ENCODE results near the gene DPM3.
"Not testable (repeated sequence)": the region's sequence is repeated elsewhere in the genome, so short reads cannot be mapped to it uniquely, and the experiment has no call there.

DPM3 gene

DNA sequence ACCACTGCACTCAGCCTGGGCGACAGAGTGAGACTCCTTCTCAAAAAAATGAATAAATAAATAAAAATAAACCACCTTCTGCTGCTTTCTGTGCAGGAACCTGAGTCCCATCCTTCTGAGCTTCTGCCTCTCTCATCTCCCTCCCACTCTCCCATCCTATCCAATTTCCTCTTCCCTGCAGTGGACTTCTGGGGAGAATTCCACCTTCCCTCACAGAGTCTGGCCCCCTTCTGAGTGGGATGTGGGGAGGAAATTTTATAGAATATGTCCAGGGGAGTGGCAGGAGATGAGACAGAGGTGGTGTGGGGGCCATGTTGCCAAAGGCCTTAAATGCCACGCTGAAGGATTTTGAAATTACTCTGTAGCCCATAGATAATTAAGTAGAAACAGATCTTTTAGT, 18.0 kb downstream of the DPM3 start:
- TF ChIP-seq, protein P1, sequence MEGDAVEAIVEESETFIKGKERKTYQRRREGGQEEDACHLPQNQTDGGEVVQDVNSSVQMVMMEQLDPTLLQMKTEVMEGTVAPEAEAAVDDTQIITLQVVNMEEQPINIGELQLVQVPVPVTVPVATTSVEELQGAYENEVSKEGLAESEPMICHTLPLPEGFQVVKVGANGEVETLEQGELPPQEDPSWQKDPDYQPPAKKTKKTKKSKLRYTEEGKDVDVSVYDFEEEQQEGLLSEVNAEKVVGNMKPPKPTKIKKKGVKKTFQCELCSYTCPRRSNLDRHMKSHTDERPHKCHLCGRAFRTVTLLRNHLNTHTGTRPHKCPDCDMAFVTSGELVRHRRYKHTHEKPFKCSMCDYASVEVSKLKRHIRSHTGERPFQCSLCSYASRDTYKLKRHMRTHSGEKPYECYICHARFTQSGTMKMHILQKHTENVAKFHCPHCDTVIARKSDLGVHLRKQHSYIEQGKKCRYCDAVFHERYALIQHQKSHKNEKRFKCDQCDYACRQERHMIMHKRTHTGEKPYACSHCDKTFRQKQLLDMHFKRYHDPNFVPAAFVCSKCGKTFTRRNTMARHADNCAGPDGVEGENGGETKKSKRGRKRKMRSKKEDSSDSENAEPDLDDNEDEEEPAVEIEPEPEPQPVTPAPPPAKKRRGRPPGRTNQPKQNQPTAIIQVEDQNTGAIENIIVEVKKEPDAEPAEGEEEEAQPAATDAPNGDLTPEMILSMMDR (IDR thresholded peaks at IDR 0.05; ENCODE audit: poor library complexity, severe bottlenecking): no peak
- DNase-seq (ENCODE audit: low spot score): no peak
- ATAC-seq (ENCODE audit: low read depth): no peak
- H3K4me1 ChIP-seq (ENCODE audit: insufficient read depth, poor library complexity, severe bottlenecking): peaks cover 38% of the 10 kb centered on the region
- no peak overlapping the region for H3K27ac ChIP-seq (ENCODE audit: poor library complexity, severe bottlenecking)
- H3K36me3 ChIP-seq (ENCODE audit: low read depth): no peaks in the 10 kb centered on the region
- no peaks in the 10 kb centered on the region for H3K9me3 ChIP-seq (ENCODE audit: severe bottlenecking)
- no peak overlapping the region for H3K4me3 ChIP-seq (ENCODE audit: severe bottlenecking)
- no peaks in the 10 kb centered on the region for H3K27me3 ChIP-seq (ENCODE audit: insufficient read depth, poor library complexity, severe bottlenecking)

DNA sequence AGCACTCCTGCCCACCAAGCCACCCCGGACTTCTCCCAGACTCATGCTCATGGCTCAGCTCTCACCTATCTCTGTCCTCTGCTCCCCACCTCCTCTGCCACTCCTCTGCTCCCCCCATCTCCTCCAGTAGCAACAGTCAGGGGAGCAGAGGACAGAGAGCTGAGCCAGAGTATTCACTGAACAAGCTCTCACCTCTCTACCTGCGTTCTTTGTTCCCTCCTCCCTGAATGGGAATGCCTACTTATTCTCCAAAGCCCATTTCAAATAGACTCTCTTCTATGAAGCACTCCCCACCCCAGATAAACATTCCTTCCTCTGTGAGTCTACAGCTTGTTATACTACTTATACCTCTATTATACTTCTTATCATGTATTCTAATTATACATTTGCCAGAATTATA, 19.1 kb downstream of the DPM3 start:
- no peaks in the 10 kb centered on the region for H3K27me3 ChIP-seq (ENCODE audit: insufficient read depth, poor library complexity, severe bottlenecking)
- TF ChIP-seq, protein P1 (IDR thresholded peaks at IDR 0.05; ENCODE audit: poor library complexity, severe bottlenecking): no peak
- H3K4me1 ChIP-seq (ENCODE audit: insufficient read depth, poor library complexity, severe bottlenecking): peaks cover 29% of the 10 kb centered on the region
- ATAC-seq (ENCODE audit: low read depth) (no peak), DNase-seq (ENCODE audit: low spot score) (no peak)
- H3K36me3 ChIP-seq (ENCODE audit: low read depth): no peaks in the 10 kb centered on the region
- no peak overlapping the region for H3K27ac ChIP-seq (ENCODE audit: poor library complexity, severe bottlenecking)
- no peaks in the 10 kb centered on the region for H3K9me3 ChIP-seq (ENCODE audit: severe bottlenecking)
- no peak overlapping the region for H3K4me3 ChIP-seq (ENCODE audit: severe bottlenecking)

DNA sequence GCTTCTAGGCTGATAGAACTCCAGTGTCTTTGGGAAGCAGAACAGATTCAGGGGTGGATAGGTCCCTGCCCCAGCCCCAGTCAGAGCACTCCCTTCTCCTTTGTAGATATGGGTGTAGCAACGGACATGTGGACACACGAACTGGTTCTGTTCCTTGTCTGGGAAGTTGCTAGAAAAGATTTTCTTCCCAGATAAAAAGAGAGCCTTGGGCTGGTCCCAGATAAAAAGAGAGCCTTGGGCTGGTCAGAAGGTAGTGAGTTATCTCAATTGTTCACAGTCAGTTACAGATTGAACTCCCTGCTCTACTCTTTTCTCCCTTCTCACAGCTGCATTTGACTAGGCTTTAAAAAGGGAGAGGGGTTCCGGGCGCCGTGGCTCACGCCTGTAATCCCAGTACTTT, 20.1 kb downstream of the DPM3 start:
- TF ChIP-seq, protein P1 (IDR thresholded peaks at IDR 0.05; ENCODE audit: poor library complexity, severe bottlenecking): no peak
- no peak for DNase-seq (ENCODE audit: low spot score)
- no peak for ATAC-seq (ENCODE audit: low read depth)
- H3K36me3 ChIP-seq (ENCODE audit: low read depth): no peaks in the 10 kb centered on the region
- H3K9me3 ChIP-seq (ENCODE audit: severe bottlenecking): no peaks in the 10 kb centered on the region
- no peak overlapping the region for H3K4me3 ChIP-seq (ENCODE audit: severe bottlenecking)
- no peaks in the 10 kb centered on the region for H3K27me3 ChIP-seq (ENCODE audit: insufficient read depth, poor library complexity, severe bottlenecking)
- no peak overlapping the region for H3K27ac ChIP-seq (ENCODE audit: poor library complexity, severe bottlenecking)
- peaks cover 19% of the 10 kb centered on the region for H3K4me1 ChIP-seq (ENCODE audit: insufficient read depth, poor library complexity, severe bottlenecking)

DNA sequence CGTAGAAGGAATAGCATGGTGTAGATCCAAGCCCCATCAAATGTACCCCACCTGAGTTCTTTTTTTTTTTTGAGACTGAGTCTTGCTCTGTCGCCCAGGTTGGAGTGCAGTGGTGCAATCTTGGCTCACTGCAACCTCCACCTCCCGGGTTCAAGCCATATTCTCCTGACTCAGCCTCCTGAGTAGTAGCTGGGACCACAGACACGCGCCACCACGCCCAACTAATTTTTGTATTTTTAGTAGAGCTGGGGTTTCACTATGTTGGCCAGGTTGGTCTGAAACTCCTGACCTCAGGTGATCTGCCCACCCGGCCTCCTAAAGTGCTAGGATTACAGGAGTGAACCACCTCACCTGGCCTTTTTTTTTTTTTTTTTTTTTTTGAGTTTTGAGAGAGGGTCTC, 22.2 kb downstream of the DPM3 start:
- not testable (repeated sequence) for H3K4me3 ChIP-seq (ENCODE audit: severe bottlenecking); DNase-seq (ENCODE audit: low spot score); H3K9me3 ChIP-seq (ENCODE audit: severe bottlenecking); H3K27ac ChIP-seq (ENCODE audit: poor library complexity, severe bottlenecking); ATAC-seq (ENCODE audit: low read depth); H3K4me1 ChIP-seq (ENCODE audit: insufficient read depth, poor library complexity, severe bottlenecking); H3K27me3 ChIP-seq (ENCODE audit: insufficient read depth, poor library complexity, severe bottlenecking); H3K36me3 ChIP-seq (ENCODE audit: low read depth)

DNA sequence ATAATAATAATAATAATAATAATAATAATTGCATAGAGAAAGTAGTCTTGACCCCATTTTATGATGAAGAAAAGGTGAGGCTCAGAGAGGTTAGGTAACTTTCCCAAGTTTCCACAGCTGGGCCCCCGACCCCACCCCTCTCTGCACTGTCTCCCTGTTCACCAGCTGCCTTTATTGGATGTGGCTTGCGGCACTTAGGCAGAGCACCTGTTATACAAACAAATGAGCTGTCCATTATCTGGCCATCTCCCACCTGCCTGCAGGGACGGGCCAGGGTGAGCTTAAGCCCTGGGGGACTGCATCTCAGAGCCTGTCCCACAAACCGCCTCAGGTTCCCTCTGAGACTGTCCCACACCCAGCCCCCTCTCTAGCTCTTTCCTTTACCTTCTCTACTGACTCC, 22.7 kb downstream of the DPM3 start:
- Histone ChIP-seq H3K9me3 (ENCODE audit: severe bottlenecking) (no peaks in the 10 kb centered on the region), H3K4me3 (ENCODE audit: severe bottlenecking) (no peak overlapping the region), H3K36me3 (ENCODE audit: low read depth) (no peaks in the 10 kb centered on the region), H3K4me1 (ENCODE audit: insufficient read depth, poor library complexity, severe bottlenecking) (no peaks in the 10 kb centered on the region), H3K27ac (ENCODE audit: poor library complexity, severe bottlenecking) (no peak overlapping the region), H3K27me3 (ENCODE audit: insufficient read depth, poor library complexity, severe bottlenecking) (no peaks in the 10 kb centered on the region)
- TF ChIP-seq, protein P1 (IDR thresholded peaks at IDR 0.05; ENCODE audit: poor library complexity, severe bottlenecking): no peak
- no peak for DNase-seq (ENCODE audit: low spot score)
- ATAC-seq (ENCODE audit: low read depth): no peak

All from RWPE2 (cell line).